Heart left ventricle (tissue), 13 donors: ENCODE data around the gene S100A9.

ENCODE experiments used
- CTCF ChIP-seq, 12 donors: fragments of 200-600 bp; sonication (generic) in 4 of 12; IDR thresholded peaks; one replicate each; pipeline versions ENCODE4 v1.5.0 to v1.8.0; 2018 to 2022; ENCODE audit warnings: antibody characterized with exemption in 12 of 12, mild to moderate bottlenecking in 5 of 12
- POLR2A ChIP-seq, 2 donors: fragments of 450-650 bp; IDR thresholded peaks; one replicate each; pipeline ENCODE4 v1.6.1; 2017; ENCODE audit warnings: antibody characterized with exemption in 2 of 2, mild to moderate bottlenecking in 2 of 2, moderate library complexity in 2 of 2
- donor health status: ischemic (EF 13 %, LVEDD 7.1; RV severe dilation, severe dysfunction).
- donor health status: DM: no; HTN: yes; CAD: no.
- donor health status: DM: no; HTN: no; CAD: no.
- donor health status: ischemic (EF 25% LVEDD 6.9; RV normal size, moderate dysfunction).
- donor health status: ischemic (EF 25% LVEDD 5.7; RV mildly dilated, moderate dysfunction).
- donor health status: ischemic (EF 35%, LVEDD 5.7; RV mildly dilated, moderate dysfunction).
- donor health status: nonischemic (EF 11% LVEDD 7.7; RV severe dilation, severe dysfunction).
- donor health status: DM: yes; HTN: yes; CAD: no.
- donor health status: PGD.
- donor health status: ischemic (EF 29% LVEDD 5.4; RV normal size, mild dysfunction).
- donor health status: nonischemic (EF 23%, LVEDD 6.1; RV moderate dilation, normal function).

- TF ChIP-seq CTCF (IDR thresholded peaks at IDR 0.05) (no peak), POLR2A (IDR thresholded peaks at IDR 0.05) (no peak)
Measured at GRCh38 chr1:153392822-153393221, 35.2 kb downstream of the S100A9 start.
